H1 (cell line): ENCODE results near the gene ANKRD31. TPM values are rescaled to one million over a fixed set of nuclear protein-coding genes. Genes with fewer than 3 reads are reported as not detected.

Experiments used
- CTCF ChIA-PET: fragments of 300-600 bp; sonication (Branson Sonifier 250); formaldehyde crosslinking; loops from one replicate; lab custom pipeline; 2021; ENCODE audit not compliant: partially characterized antibody; lab: Charles Lee
- POLR2A ChIA-PET: fragments of 300-600 bp; sonication (Branson Sonifier 250); formaldehyde crosslinking; loops from one replicate; lab custom pipeline; 2021; ENCODE audit warnings: inconsistent platforms; ENCODE audit not compliant: partially characterized antibody; lab: Charles Lee
- DNase-seq, 2 experiments: peaks; one replicate each; pipeline versions ENCODE4 v3.0.0 to v3.0.0-alpha.2; 2010 to 2022; ENCODE audit warnings: low spot score in 2 of 2, low read depth in 1 of 2, mixed read lengths in 1 of 2
- FAIRE-seq: peaks from 2 replicates; lab custom pipeline; 2011; peaks lifted over from hg19 to GRCh38; lab: Jason Lieb, UNC
- H2AFZ ChIP-seq: 2 replicates; pipeline ENCODE4 v1.8.1; 2012; ENCODE audit warnings: low read length, inconsistent platforms
- H2AK5ac ChIP-seq: 2 replicates; pipeline ENCODE4 v1.6.1; 2013; ENCODE audit warnings: low read depth, low read length
- H2BK120ac ChIP-seq: replicated peaks from 2 replicates; pipeline ENCODE3; 2013; ENCODE audit warnings: low read depth, low read length, inconsistent platforms
- H2BK12ac ChIP-seq: 2 replicates; pipeline ENCODE4 v1.6.1; 2013; ENCODE audit warnings: low read depth, low read length
- H2BK15ac ChIP-seq: 2 replicates; pipeline ENCODE4 v1.6.1; 2013; ENCODE audit warnings: low read length
- H2BK20ac ChIP-seq: 2 replicates; pipeline ENCODE4 v1.6.1; 2013; ENCODE audit warnings: low read length
- H2BK5ac ChIP-seq: 2 replicates; pipeline ENCODE4 v1.6.1; 2013; ENCODE audit warnings: low read depth, low read length
- H3K14ac ChIP-seq: 2 replicates; pipeline ENCODE4 v1.6.1; 2013; ENCODE audit warnings: inconsistent platforms; ENCODE audit not compliant: insufficient read length
- H3K18ac ChIP-seq: 2 replicates; pipeline ENCODE4 v1.6.1; 2013; ENCODE audit warnings: low read length; ENCODE audit errors: extremely low read depth
- H3K23ac ChIP-seq: 2 replicates; pipeline ENCODE4 v1.6.1; 2013; ENCODE audit warnings: inconsistent platforms; ENCODE audit not compliant: insufficient read length
- H3K23me2 ChIP-seq: 2 replicates; pipeline ENCODE4 v1.6.1; 2013; ENCODE audit warnings: low read depth, low read length
- H3K27ac ChIP-seq: 2 replicates; pipeline ENCODE4 v1.6.1; 2011; ENCODE audit warnings: low read depth, low read length, inconsistent platforms
- H3K27me3 ChIP-seq, 4 experiments: replicated peaks in 1 of 4; 1 replicate in 1 of 4; 2 replicates in 3 of 4; pipeline versions ENCODE4 v1.6.1 to v1.8.1; 2011 to 2013; ENCODE audit warnings: low read length in 3 of 4, mild to moderate bottlenecking in 3 of 4, inconsistent platforms in 2 of 4, mixed read lengths in 2 of 4, moderate library complexity in 1 of 4; ENCODE audit not compliant: control insufficient read depth in 3 of 4, insufficient read depth in 3 of 4; ENCODE audit errors: extremely low read depth in 1 of 4
- H3K36me3 ChIP-seq, 4 experiments: 2 replicates each; pipeline versions ENCODE4 v1.6.1 to v1.8.1; 2011 to 2013; ENCODE audit warnings: mild to moderate bottlenecking in 4 of 4, low read length in 3 of 4, moderate library complexity in 2 of 4, control low read depth in 1 of 4, inconsistent platforms in 1 of 4; ENCODE audit not compliant: insufficient read depth in 4 of 4, control insufficient read depth in 2 of 4
- H3K4ac ChIP-seq: replicated peaks from 2 replicates; pipeline ENCODE3; 2013; ENCODE audit warnings: low read length, low read depth, mixed read lengths, inconsistent platforms; ENCODE audit not compliant: insufficient read length
- H3K4me1 ChIP-seq, 4 experiments: replicated peaks in 1 of 4; 1 replicate in 1 of 4; 2 replicates in 3 of 4; pipeline versions ENCODE4 v1.6.1 to v1.8.1; 2011 to 2013; ENCODE audit warnings: low read length in 3 of 4, inconsistent platforms in 2 of 4, mixed read lengths in 1 of 4; ENCODE audit not compliant: insufficient read depth in 4 of 4, control insufficient read depth in 3 of 4
- H3K4me2 ChIP-seq, 2 experiments: 2 replicates each; pipeline versions ENCODE4 v1.6.1 to v1.8.1; 2011 to 2013; ENCODE audit warnings: low read depth in 2 of 2, low read length in 2 of 2, control low read depth in 1 of 2, inconsistent platforms in 1 of 2, mild to moderate bottlenecking in 1 of 2; ENCODE audit not compliant: insufficient read depth in 1 of 2
- H3K4me3 ChIP-seq, 4 experiments: fragments of 200-600, 300-600 bp in 1 of 4; sonication (generic), shearing (Covaris generic), sonication (Bioruptor Twin) in 1 of 4; 2 replicates each; pipeline versions ENCODE4 v1.5.1 to v1.8.1; 2011 to 2016; ENCODE audit warnings: low read length in 4 of 4, low read depth in 3 of 4, control low read depth in 2 of 4, inconsistent platforms in 2 of 4, mild to moderate bottlenecking in 2 of 4, mixed read lengths in 1 of 4, moderate library complexity in 1 of 4; ENCODE audit not compliant: insufficient read depth in 2 of 4; ENCODE audit errors: extremely low read depth in 1 of 4
- H3K56ac ChIP-seq: replicated peaks from 2 replicates; pipeline ENCODE3; 2013; ENCODE audit warnings: low read depth, mild to moderate bottlenecking, mixed read lengths, low read length, inconsistent platforms; ENCODE audit not compliant: insufficient read length
- H3K79me1 ChIP-seq: 2 replicates; pipeline ENCODE4 v1.6.1; 2013; ENCODE audit warnings: low read depth, low read length, control low read depth
- H3K79me2 ChIP-seq, 2 experiments: 2 replicates each; pipeline versions ENCODE4 v1.6.1 to v1.8.1; 2012 to 2013; ENCODE audit warnings: low read length in 2 of 2, mild to moderate bottlenecking in 2 of 2, inconsistent platforms in 1 of 2; ENCODE audit not compliant: insufficient read depth in 2 of 2, control insufficient read depth in 1 of 2
- H3K9ac ChIP-seq, 4 experiments: replicated peaks in 1 of 4; 1 replicate in 1 of 4; 2 replicates in 3 of 4; pipeline versions ENCODE4 v1.6.1 to v1.8.1; 2011 to 2013; ENCODE audit warnings: low read depth in 3 of 4, low read length in 3 of 4, control low read depth in 2 of 4, mild to moderate bottlenecking in 2 of 4, moderate library complexity in 2 of 4, inconsistent platforms in 1 of 4; ENCODE audit errors: extremely low read depth in 1 of 4
- H3K9me3 ChIP-seq, 2 experiments: 2 replicates each; pipeline versions ENCODE4 v1.6.1 to v1.8.1; 2012 to 2013; ENCODE audit warnings: mild to moderate bottlenecking in 2 of 2, moderate library complexity in 2 of 2, control low read depth in 1 of 2, inconsistent platforms in 1 of 2, low read depth in 1 of 2, low read length in 1 of 2, mixed read lengths in 1 of 2; ENCODE audit not compliant: insufficient read depth in 2 of 2
- H4K20me1 ChIP-seq, 2 experiments: replicated peaks in 1 of 2; 2 replicates each; pipeline versions ENCODE3 to v1.8.1; 2011 to 2013; ENCODE audit warnings: inconsistent platforms in 2 of 2, low read length in 2 of 2, mild to moderate bottlenecking in 1 of 2; ENCODE audit not compliant: insufficient read depth in 2 of 2, control insufficient read depth in 1 of 2
- H4K5ac ChIP-seq: 2 replicates; pipeline ENCODE4 v1.6.1; 2013; ENCODE audit warnings: low read length, low read depth, mixed read lengths, inconsistent platforms; ENCODE audit not compliant: insufficient read length
- H4K8ac ChIP-seq: 2 replicates; pipeline ENCODE4 v1.8.0; 2013; ENCODE audit warnings: mild to moderate bottlenecking, moderate library complexity, low read length, inconsistent platforms; ENCODE audit not compliant: insufficient read depth; ENCODE audit errors: extremely low read depth
- H4K91ac ChIP-seq: replicated peaks from 2 replicates; pipeline ENCODE3; 2013; ENCODE audit warnings: low read length, mixed read lengths, inconsistent platforms; ENCODE audit not compliant: insufficient read length
- EZH2 ChIP-seq: fragments of 200-600 bp; sonication (generic); IDR thresholded peaks from 2 replicates; pipeline ENCODE4 v1.7.1; 2012; ENCODE audit warnings: low read depth, mild to moderate bottlenecking, moderate library complexity, low read length, inconsistent platforms; ENCODE audit not compliant: severe bottlenecking
- JUND ChIP-seq: IDR thresholded peaks from 2 replicates; pipeline ENCODE4 v1.6.1; 2011; ENCODE audit warnings: mild to moderate bottlenecking, improper control_type of control experiment, low read length
- RNF2 ChIP-seq: fragments of 200-900, 300-1000 bp; sonication (generic); IDR thresholded peaks from 2 replicates; pipeline ENCODE4 v1.7.1; 2016; ENCODE audit warnings: borderline replicate concordance, low read depth, mild to moderate bottlenecking, antibody characterized with exemption, low read length; ENCODE audit not compliant: poor library complexity, severe bottlenecking; ENCODE audit errors: missing control alignments
- SAP30 ChIP-seq: fragments of 300-600 bp; sonication (generic); IDR thresholded peaks from 2 replicates; pipeline ENCODE4 v1.7.1; 2012; ENCODE audit warnings: low read length, moderate library complexity, mild to moderate bottlenecking, inconsistent platforms; ENCODE audit not compliant: insufficient read depth, insufficient replicate concordance
- SP4 ChIP-seq: IDR thresholded peaks from 2 replicates; pipeline ENCODE4 v1.6.1; 2012; ENCODE audit warnings: low read length, inconsistent platforms
- WGBS, 2 experiments: shearing (Covaris generic) in 1 of 2; methylation state at CpG; one replicate each; pipeline versions ENCODE4 v1.1.6 to v1.1.7; 2013 to 2015; ENCODE audit warnings: low lambda C conversion rate in 2 of 2, mixed read lengths in 2 of 2, inconsistent platforms in 1 of 2, low coverage in 1 of 2, missing lambda C conversion rate in 1 of 2; ENCODE audit not compliant: insufficient replicate concordance in 2 of 2, insufficient coverage in 1 of 2, insufficient read length in 1 of 2; ENCODE audit errors: extremely low coverage in 1 of 2, missing lambda C conversion rate in 1 of 2; 5-methylcytosine and 5-hydroxymethylcytosine counted together
- polyA plus RNA-seq, 7 experiments: library from polyadenylated mRNA; depleted of rRNA in 3 of 7; stranded (reverse) in 5 of 7; unstranded in 2 of 7; fragments of >200 nt in 5 of 7; fragments of 200-250 nt in 2 of 7; gene quantifications; 1 replicate in 5 of 7; 2 replicates in 1 of 7; 4 replicates in 1 of 7; pipeline versions ENCODE4 v1.2.1 to v1.2.3, GENCODE V29; 2011 to 2013; ENCODE audit warnings: missing spikeins in 2 of 7, mixed read lengths in 2 of 7
- total RNA-seq: library from RNA; stranded (reverse); fragmentation: NEBNext Ultra II Directional; extraction: Animal tissue kit (Norgen Biotek cat#: 25700); gene quantifications from 2 replicates; pipeline ENCODE4 v1.2.1, GENCODE V29; 2021

ANKRD31 gene
- total and polyA plus RNA-seq, 2 of the 8 experiments (the other 6 are each of a cell fraction or from before 2014, with no cell fraction given) = 0.05 to 0.06 TPM

- 85% methylated on average over 6 of the region's 6 CpGs; no CpG with 5 or more reads in 1 of the 2 experiments for WGBS, 2 experiments
- TF ChIP-seq RNF2 = no peak
- no peak for TF ChIP-seq SAP30
- no peak for TF ChIP-seq SP4
- no peak for TF ChIP-seq EZH2
- no peak for TF ChIP-seq JUND
- Histone ChIP-seq H3K18ac (no peak overlapping the region), H4K8ac (no peak overlapping the region), H3K4me1 (no peaks in the 10 kb centered on the region), H2BK5ac (no peak overlapping the region), H3K23me2 (no peaks in the 10 kb centered on the region), H3K14ac (no peak overlapping the region), H2AFZ (no peak overlapping the region), H2BK15ac (no peak overlapping the region), H4K5ac (no peak overlapping the region), H2BK120ac (no peak overlapping the region), H3K36me3 (no peaks in the 10 kb centered on the region), H2BK12ac (no peak overlapping the region), H2AK5ac (no peak overlapping the region), H3K4ac (no peak overlapping the region), H3K9ac (no peak overlapping the region), H3K23ac (no peak overlapping the region), H3K4me3 (no peak overlapping the region), H4K20me1 (no peaks in the 10 kb centered on the region), H3K27ac (no peak overlapping the region), H3K79me1 (no peaks in the 10 kb centered on the region), H2BK20ac (no peak overlapping the region), H3K4me2 (no peak overlapping the region), H4K91ac (no peak overlapping the region), H3K79me2 (no peaks in the 10 kb centered on the region), H3K27me3 (no peaks in the 10 kb centered on the region), H3K9me3 (no peaks in the 10 kb centered on the region), H3K56ac (no peak overlapping the region)
- POLR2A ChIA-PET = no interaction called here
- CTCF ChIA-PET = interaction anchor here (0.9 to 1.3 kb wide), 2 partner anchors 11 to 44 kb away, joined by 3 to 4 read pairs; no protein-coding TSS in a partner anchor
- FAIRE-seq = no peak
- no peak for DNase-seq
Measured at GRCh38 chr5:75192804-75193203, 43.9 kb downstream of the ANKRD31 start.
